ENCODE measurements around the gene CCSER1. TPM values are rescaled to one million over a fixed set of nuclear protein-coding genes. Genes with fewer than 3 reads are reported as not detected.

Gene CCSER1
- polyA plus RNA-seq, 3 donors, result 0.09 to 0.75 (median 0.13) TPM

DNA sequence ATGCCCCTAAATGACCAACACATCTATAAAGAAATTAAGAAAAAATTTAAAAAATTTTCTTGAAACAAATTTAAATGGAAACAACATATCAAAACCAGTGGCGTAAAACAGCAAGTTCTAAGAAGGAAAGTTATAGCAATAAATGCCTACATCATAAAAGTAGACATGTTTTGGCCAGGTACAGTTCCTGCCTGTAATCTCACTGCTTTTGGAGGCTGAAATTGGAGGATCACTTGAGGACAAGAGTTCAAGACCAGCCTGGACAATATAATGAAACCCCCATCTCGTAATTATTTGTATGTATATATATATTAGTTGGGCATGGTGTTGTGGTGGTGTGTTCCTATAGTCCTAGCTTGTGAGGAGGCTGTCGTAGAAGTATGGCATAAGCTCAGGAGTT is 1504.1 kb downstream of the CCSER1 start:
- TF ChIP-seq CTCF (IDR thresholded peaks at IDR 0.05), result no peak

GRCh38 chr4:91636083-91636482 is 1508.9 kb downstream of the CCSER1 start:
- Histone ChIP-seq H3K9ac (ENCODE audit: insufficient read depth, low read length, poor library complexity, severe bottlenecking) (no peak overlapping the region), H3K79me2 (ENCODE audit: insufficient read depth, low read length) (no peaks in the 10 kb centered on the region), H3K27ac (ENCODE audit: low read depth in 1 of 2, low read length in 2 of 2) (no peak overlapping the region), H3K27me3 (ENCODE audit: control insufficient read depth in 2 of 2, insufficient read depth in 2 of 2, low read length in 2 of 2) (no peaks in the 10 kb centered on the region), H3K36me3 (replicated peaks in 1 of 2; ENCODE audit: control insufficient read depth in 1 of 2, insufficient read depth in 2 of 2, low read length in 2 of 2) (no peaks in the 10 kb centered on the region), H3K4me2 (replicated peaks; ENCODE audit: extremely low read depth, low read length, poor library complexity, severe bottlenecking) (no peak overlapping the region), H3K4me1 (ENCODE audit: control insufficient read depth in 1 of 2, insufficient read depth in 2 of 2, low read length in 2 of 2) (no peaks in the 10 kb centered on the region), H3K4me3 (replicated peaks in 1 of 3; ENCODE audit: low read depth in 2 of 3, low read length in 3 of 3) (no peak overlapping the region), H3K9me3 (replicated peaks in 1 of 2; ENCODE audit: control insufficient read depth in 1 of 2, insufficient read depth in 1 of 2, low read length in 2 of 2) (no peaks in the 10 kb centered on the region), H4K20me1 (ENCODE audit: insufficient read depth, low read length) (no peaks in the 10 kb centered on the region), H2AFZ (ENCODE audit: insufficient read depth, low read depth, low read length, poor library complexity, severe bottlenecking) (no peak overlapping the region)
- Mint-ChIP-seq H3K27me3 (ENCODE audit: low read depth in 3 of 3) (no peaks in the 10 kb centered on the region), H3K27ac (no peak overlapping the region), H3K4me1 (no peaks in the 10 kb centered on the region), H3K4me3 (no peak overlapping the region), H3K36me3 (no peaks in the 10 kb centered on the region), H3K9me3 (peaks cover 3 to 11% (median 4%) of the 10 kb centered on the region in 7 donors)
- WGBS (ENCODE audit: insufficient coverage), result no CpG with 5 or more reads among the region's 4 CpGs
- DNase-seq, result no peak
- intact Hi-C loops (cut with micrococcal nuclease), result no loop called here
- no peak for TF ChIP-seq CTCF (IDR thresholded peaks at IDR 0.05)

More for the DNA sequence above, 1504.1 kb downstream of the CCSER1 start:
- no peak overlapping the region for H3K4me2 ChIP-seq (replicated peaks; ENCODE audit: extremely low read depth, low read length, poor library complexity, severe bottlenecking)
- H3K27me3 Mint-ChIP-seq (ENCODE audit: low read depth in 3 of 3), result no peaks in the 10 kb centered on the region
- H3K4me1 Mint-ChIP-seq, result no peaks in the 10 kb centered on the region
- no peak overlapping the region for H3K27ac ChIP-seq (ENCODE audit: low read depth in 1 of 2, low read length in 2 of 2)
- intact Hi-C loops (cut with micrococcal nuclease), result no loop called here
- no peaks in the 10 kb centered on the region for H3K4me1 ChIP-seq (ENCODE audit: control insufficient read depth in 1 of 2, insufficient read depth in 2 of 2, low read length in 2 of 2)
- H3K9me3 ChIP-seq (replicated peaks in 1 of 2; ENCODE audit: control insufficient read depth in 1 of 2, insufficient read depth in 1 of 2, low read length in 2 of 2), result peaks cover 0 to 6% of the 10 kb centered on the region in 2 donors
- H4K20me1 ChIP-seq (ENCODE audit: insufficient read depth, low read length), result no peaks in the 10 kb centered on the region
- H3K4me3 Mint-ChIP-seq, result no peak overlapping the region
- H2AFZ ChIP-seq (ENCODE audit: insufficient read depth, low read depth, low read length, poor library complexity, severe bottlenecking), result no peak overlapping the region
- no peak overlapping the region for H3K9ac ChIP-seq (ENCODE audit: insufficient read depth, low read length, poor library complexity, severe bottlenecking)
- WGBS (ENCODE audit: insufficient coverage), result 60% methylated on average over 1 of the region's 3 CpGs
- H3K9me3 Mint-ChIP-seq, result peaks cover 12 to 26% (median 16%) of the 10 kb centered on the region in 7 donors
- DNase-seq, result no peak
- H3K27me3 ChIP-seq (ENCODE audit: control insufficient read depth in 2 of 2, insufficient read depth in 2 of 2, low read length in 2 of 2), result no peaks in the 10 kb centered on the region
- no peak overlapping the region for H3K27ac Mint-ChIP-seq
- H3K36me3 Mint-ChIP-seq, result no peaks in the 10 kb centered on the region
- H3K4me3 ChIP-seq (replicated peaks in 1 of 3; ENCODE audit: low read depth in 2 of 3, low read length in 3 of 3), result no peak overlapping the region
- H3K36me3 ChIP-seq (replicated peaks in 1 of 2; ENCODE audit: control insufficient read depth in 1 of 2, insufficient read depth in 2 of 2, low read length in 2 of 2), result no peaks in the 10 kb centered on the region
- H3K79me2 ChIP-seq (ENCODE audit: insufficient read depth, low read length), result no peaks in the 10 kb centered on the region

Small RNA genes lying within 50 kb of the gene (small RNA-seq; reads per million reads assigned to genes)
- gene AC093729.1 (ENCODE audit: insufficient read length, low read depth), result not detected
- not detected for gene TMSB4XP8 (ENCODE audit: insufficient read length, low read depth)

Other genes starting within 250 kb of the CCSER1 start
- under 1 TPM in 1 of 3 donors, not detected in 2; 0.07 TPM for gene MMRN1, start 232.5 kb upstream of the CCSER1 start, polyA plus RNA-seq

All from CD14-positive monocyte (primary cell).